HEK293 (cell line): ENCODE measurements around the gene MUC5B.

Experiments
- CTCF ChIA-PET: fragments of 350-600 bp; formaldehyde crosslinking; extraction: SDS; loops from one replicate; lab custom pipeline; 2021; ENCODE audit warnings: antibody characterized with exemption; lab: Yijun Ruan, JAX
- POLR2A ChIA-PET: fragments of 300-600 bp; formaldehyde crosslinking; extraction: SDS; loops from one replicate; lab custom pipeline; 2020; ENCODE audit warnings: antibody characterized with exemption, inconsistent platforms; lab: Yijun Ruan, JAX
- H3K27ac ChIP-seq: fragments of 200-500 bp; sonication (Bioruptor generic); 2 replicates; pipeline ENCODE4 v1.5.1; 2014; ENCODE audit warnings: low read depth, low read length, control low read depth, inconsistent platforms; ENCODE audit errors: extremely low read depth
- H3K36me3 ChIP-seq, 2 experiments: fragments of 200-500 bp in 1 of 2; sonication (Bioruptor generic) in 1 of 2; 1 replicate in 1 of 2; 2 replicates in 1 of 2; pipeline ENCODE4 v1.5.1; 2014 to 2017; ENCODE audit warnings: inconsistent platforms in 2 of 2, low read length in 2 of 2; ENCODE audit not compliant: control insufficient read depth in 2 of 2, insufficient read depth in 1 of 2
- H3K4me1 ChIP-seq: fragments of 200-500 bp; sonication (Bioruptor generic); 2 replicates; pipeline ENCODE4 v1.5.1; 2014; ENCODE audit warnings: mild to moderate bottlenecking, low read length, inconsistent platforms; ENCODE audit not compliant: control insufficient read depth, insufficient read depth
- H3K4me3 ChIP-seq: 2 replicates; pipeline ENCODE4 v1.5.1; 2011; ENCODE audit warnings: low read depth, mild to moderate bottlenecking, control low read depth, low read length, moderate library complexity
- H3K9me3 ChIP-seq: fragments of 200-500 bp; sonication (Bioruptor generic); 2 replicates; pipeline ENCODE4 v1.5.1; 2014; ENCODE audit warnings: low read depth, low read length, inconsistent platforms; ENCODE audit not compliant: control insufficient read depth, insufficient read depth
- GLIS1 ChIP-seq: fragments of 450-650 bp; formaldehyde crosslinking; IDR thresholded peaks from 2 replicates; pipeline ENCODE4 v1.5.1; 2016; ENCODE audit warnings: missing biosample characterization, missing genetic modification characterization
- IKZF3 ChIP-seq: fragments of 450-650 bp; IDR thresholded peaks from 2 replicates; pipeline ENCODE4 v1.5.0; 2018; ENCODE audit warnings: missing biosample characterization, mild to moderate bottlenecking, missing genetic modification characterization, moderate library complexity
- KLF1 ChIP-seq: fragments of 450-650 bp; formaldehyde crosslinking; IDR thresholded peaks from 2 replicates; pipeline ENCODE4 v1.5.1; 2016; ENCODE audit warnings: missing biosample characterization, missing genetic modification characterization
- OSR2 ChIP-seq: fragments of 450-650 bp; formaldehyde crosslinking; IDR thresholded peaks from 2 replicates; pipeline ENCODE4 v1.5.1; 2016; ENCODE audit warnings: missing biosample characterization, missing genetic modification characterization
- SALL2 ChIP-seq: fragments of 450-650 bp; formaldehyde crosslinking; IDR thresholded peaks from 2 replicates; pipeline ENCODE4 v1.5.0; 2017; ENCODE audit warnings: missing biosample characterization, mild to moderate bottlenecking, missing genetic modification characterization, borderline replicate concordance
- SCRT1 ChIP-seq: fragments of 450-650 bp; formaldehyde crosslinking; IDR thresholded peaks from 2 replicates; pipeline ENCODE4 v1.5.1; 2016; ENCODE audit warnings: missing biosample characterization, missing genetic modification characterization, borderline replicate concordance
- SCRT2 ChIP-seq: fragments of 450-650 bp; formaldehyde crosslinking; IDR thresholded peaks from 2 replicates; pipeline ENCODE4 v1.5.1; 2016; ENCODE audit warnings: missing biosample characterization, missing genetic modification characterization
- ZBTB1 ChIP-seq: fragments of 450-650 bp; formaldehyde crosslinking; IDR thresholded peaks from 2 replicates; pipeline ENCODE4 v1.5.1; 2016; ENCODE audit warnings: missing biosample characterization, missing genetic modification characterization
- ZFP37 ChIP-seq: fragments of 450-650 bp; formaldehyde crosslinking; IDR thresholded peaks from 2 replicates; pipeline ENCODE4 v1.5.1; 2016; ENCODE audit warnings: missing biosample characterization, missing genetic modification characterization
- ZNF138 ChIP-seq: fragments of 450-650 bp; formaldehyde crosslinking; IDR thresholded peaks from 2 replicates; pipeline ENCODE4 v1.5.1; 2016; ENCODE audit warnings: missing biosample characterization, missing genetic modification characterization, borderline replicate concordance
- ZNF155 ChIP-seq: fragments of 450-650 bp; formaldehyde crosslinking; IDR thresholded peaks from 2 replicates; pipeline ENCODE4 v1.5.1; 2016; ENCODE audit warnings: missing biosample characterization, missing genetic modification characterization
- ZNF184 ChIP-seq: fragments of 450-650 bp; IDR thresholded peaks from 2 replicates; pipeline ENCODE4 v1.5.1; 2018; ENCODE audit warnings: missing biosample characterization, mild to moderate bottlenecking, missing genetic modification characterization
- ZNF19 ChIP-seq: fragments of 450-650 bp; formaldehyde crosslinking; IDR thresholded peaks from 2 replicates; pipeline ENCODE4; 2016; ENCODE audit warnings: missing biosample characterization, missing genetic modification characterization, low read depth
- ZNF501 ChIP-seq: fragments of 450-650 bp; formaldehyde crosslinking; IDR thresholded peaks from 2 replicates; pipeline ENCODE4 v1.5.1; 2016; ENCODE audit warnings: missing biosample characterization, missing genetic modification characterization
- ZNF558 ChIP-seq: fragments of 450-650 bp; formaldehyde crosslinking; IDR thresholded peaks from 2 replicates; pipeline ENCODE4 v1.5.1; 2016; ENCODE audit warnings: missing biosample characterization, missing genetic modification characterization
- ZNF560 ChIP-seq: fragments of 450-650 bp; formaldehyde crosslinking; IDR thresholded peaks from 2 replicates; pipeline ENCODE4 v1.5.1; 2017; ENCODE audit warnings: missing biosample characterization, missing genetic modification characterization, borderline replicate concordance
- ZNF585B ChIP-seq: fragments of 450-650 bp; formaldehyde crosslinking; IDR thresholded peaks from 2 replicates; pipeline ENCODE4 v1.5.1; 2016; ENCODE audit warnings: missing biosample characterization, missing genetic modification characterization
- ZNF600 ChIP-seq: fragments of 450-650 bp; formaldehyde crosslinking; IDR thresholded peaks from 2 replicates; pipeline ENCODE4 v1.5.1; 2016; ENCODE audit warnings: missing biosample characterization, missing genetic modification characterization
- ZNF624 ChIP-seq: fragments of 450-650 bp; formaldehyde crosslinking; IDR thresholded peaks from 2 replicates; pipeline ENCODE4 v1.5.1; 2017; ENCODE audit warnings: missing biosample characterization, missing genetic modification characterization
- ZNF660 ChIP-seq: fragments of 450-650 bp; IDR thresholded peaks from 2 replicates; pipeline ENCODE4 v1.5.1; 2018; ENCODE audit warnings: missing biosample characterization, mild to moderate bottlenecking, missing genetic modification characterization
- ZNF792 ChIP-seq: fragments of 450-650 bp; formaldehyde crosslinking; IDR thresholded peaks from 2 replicates; pipeline ENCODE4 v1.5.1; 2016; ENCODE audit warnings: missing biosample characterization, missing genetic modification characterization
- TF ChIP-seq, protein P1 (sequence below): fragments of 450-650 bp; formaldehyde crosslinking; IDR thresholded peaks from 2 replicates; pipeline ENCODE4 v1.5.1; 2016; ENCODE audit warnings: missing biosample characterization, missing genetic modification characterization, borderline replicate concordance
- TF ChIP-seq, protein P2 (sequence below): fragments of 450-650 bp; formaldehyde crosslinking; IDR thresholded peaks from 2 replicates; pipeline ENCODE4 v1.5.1; 2016; ENCODE audit warnings: missing biosample characterization, missing genetic modification characterization
- TF ChIP-seq, protein P3 (sequence below): fragments of 450-650 bp; formaldehyde crosslinking; IDR thresholded peaks from 2 replicates; pipeline ENCODE4 v1.5.1; 2016; ENCODE audit warnings: missing biosample characterization, missing genetic modification characterization
- TF ChIP-seq, protein P4 (sequence below): fragments of 450-650 bp; formaldehyde crosslinking; IDR thresholded peaks from 2 replicates; pipeline ENCODE4 v1.5.1; 2016; ENCODE audit warnings: missing biosample characterization, missing genetic modification characterization

MUC5B gene

DNA sequence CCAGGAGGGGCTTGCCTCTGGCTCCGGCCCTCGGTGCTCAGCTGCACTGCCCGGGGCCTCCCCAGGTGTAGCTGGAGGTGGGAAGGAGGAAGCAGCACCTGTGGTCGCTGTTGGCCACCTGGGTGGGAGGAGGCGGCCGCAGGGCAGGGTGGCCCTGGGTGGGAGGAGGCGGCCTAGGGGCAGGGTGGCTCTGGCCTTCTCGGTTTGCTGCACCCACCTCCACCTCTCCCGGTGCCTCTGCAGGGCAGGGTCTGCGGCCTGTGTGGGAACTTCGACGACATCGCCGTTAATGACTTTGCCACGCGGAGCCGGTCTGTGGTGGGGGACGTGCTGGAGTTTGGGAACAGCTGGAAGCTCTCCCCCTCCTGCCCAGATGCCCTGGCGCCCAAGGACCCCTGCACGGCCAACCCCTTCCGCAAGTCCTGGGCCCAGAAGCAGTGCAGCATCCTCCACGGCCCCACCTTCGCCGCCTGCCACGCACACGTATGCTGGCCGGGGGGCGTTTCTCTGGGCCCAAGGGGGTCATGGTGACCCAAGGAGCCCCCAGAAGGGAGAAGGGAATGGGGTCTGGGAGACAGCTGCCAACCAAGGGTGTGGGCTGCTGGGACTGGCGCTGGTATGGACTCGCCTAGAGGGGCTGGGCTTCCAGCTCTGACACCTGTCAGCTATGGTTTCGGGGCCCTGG, 44.5 kb upstream of the MUC5B start (continued):
- TF ChIP-seq, protein P1, sequence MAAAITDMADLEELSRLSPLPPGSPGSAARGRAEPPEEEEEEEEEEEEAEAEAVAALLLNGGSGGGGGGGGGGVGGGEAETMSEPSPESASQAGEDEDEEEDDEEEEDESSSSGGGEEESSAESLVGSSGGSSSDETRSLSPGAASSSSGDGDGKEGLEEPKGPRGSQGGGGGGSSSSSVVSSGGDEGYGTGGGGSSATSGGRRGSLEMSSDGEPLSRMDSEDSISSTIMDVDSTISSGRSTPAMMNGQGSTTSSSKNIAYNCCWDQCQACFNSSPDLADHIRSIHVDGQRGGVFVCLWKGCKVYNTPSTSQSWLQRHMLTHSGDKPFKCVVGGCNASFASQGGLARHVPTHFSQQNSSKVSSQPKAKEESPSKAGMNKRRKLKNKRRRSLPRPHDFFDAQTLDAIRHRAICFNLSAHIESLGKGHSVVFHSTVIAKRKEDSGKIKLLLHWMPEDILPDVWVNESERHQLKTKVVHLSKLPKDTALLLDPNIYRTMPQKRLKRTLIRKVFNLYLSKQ (tag by site-specific recombination): no peak
- TF ChIP-seq ZNF624 (tag by site-specific recombination) (no peak), ZFP37 (tag by site-specific recombination) (no peak), SCRT2 (tag by site-specific recombination) (no peak), ZNF560 (no peak), ZNF585B (tag by site-specific recombination) (no peak)
- TF ChIP-seq, protein P2, sequence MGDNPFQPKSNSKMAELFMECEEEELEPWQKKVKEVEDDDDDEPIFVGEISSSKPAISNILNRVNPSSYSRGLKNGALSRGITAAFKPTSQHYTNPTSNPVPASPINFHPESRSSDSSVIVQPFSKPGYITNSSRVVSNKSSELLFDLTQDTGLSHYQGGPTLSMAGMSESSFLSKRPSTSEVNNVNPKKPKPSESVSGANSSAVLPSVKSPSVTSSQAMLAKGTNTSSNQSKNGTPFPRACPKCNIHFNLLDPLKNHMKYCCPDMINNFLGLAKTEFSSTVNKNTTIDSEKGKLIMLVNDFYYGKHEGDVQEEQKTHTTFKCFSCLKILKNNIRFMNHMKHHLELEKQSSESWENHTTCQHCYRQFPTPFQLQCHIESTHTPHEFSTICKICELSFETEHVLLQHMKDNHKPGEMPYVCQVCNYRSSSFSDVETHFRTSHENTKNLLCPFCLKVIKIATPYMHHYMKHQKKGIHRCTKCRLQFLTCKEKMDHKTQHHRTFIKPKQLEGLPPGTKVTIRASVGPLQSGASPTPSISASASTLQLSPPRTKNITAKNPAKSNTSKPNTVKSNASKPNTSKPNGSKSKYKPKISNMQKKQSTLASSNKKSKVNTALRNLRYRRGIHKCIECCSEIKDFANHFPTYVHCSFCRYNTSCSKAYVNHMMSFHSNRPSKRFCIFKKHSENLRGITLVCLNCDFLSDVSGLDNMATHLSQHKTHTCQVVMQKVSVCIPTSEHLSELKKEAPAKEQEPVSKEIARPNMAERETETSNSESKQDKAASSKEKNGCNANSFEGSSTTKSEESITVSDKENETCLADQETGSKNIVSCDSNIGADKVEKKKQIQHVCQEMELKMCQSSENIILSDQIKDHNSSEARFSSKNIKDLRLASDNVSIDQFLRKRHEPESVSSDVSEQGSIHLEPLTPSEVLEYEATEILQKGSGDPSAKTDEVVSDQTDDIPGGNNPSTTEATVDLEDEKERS (tag by site-specific recombination): no peak

DNA sequence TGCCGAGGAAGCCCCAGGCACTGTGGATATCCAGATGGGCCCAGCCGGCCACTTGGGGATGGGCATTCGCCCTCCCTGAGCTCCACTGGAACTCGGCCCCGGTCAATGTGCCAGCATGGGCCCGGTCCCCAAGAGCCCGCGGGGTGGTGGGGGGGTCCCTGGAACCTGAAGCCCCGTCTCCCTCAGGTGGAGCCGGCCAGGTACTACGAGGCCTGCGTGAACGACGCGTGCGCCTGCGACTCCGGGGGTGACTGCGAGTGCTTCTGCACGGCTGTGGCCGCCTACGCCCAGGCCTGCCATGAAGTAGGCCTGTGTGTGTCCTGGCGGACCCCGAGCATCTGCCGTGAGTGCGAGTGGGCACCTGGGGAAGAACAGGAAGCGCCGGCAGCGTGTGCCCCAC, 44.0 kb upstream of the MUC5B start:
- no peak overlapping the region for H3K27ac ChIP-seq
- ChIA-PET CTCF (no interaction called here), POLR2A (no interaction called here)
- H3K36me3 ChIP-seq: no peaks in the 10 kb centered on the region
- no peak for TF ChIP-seq ZNF600 (tag by site-specific recombination)
- TF ChIP-seq, protein P3, sequence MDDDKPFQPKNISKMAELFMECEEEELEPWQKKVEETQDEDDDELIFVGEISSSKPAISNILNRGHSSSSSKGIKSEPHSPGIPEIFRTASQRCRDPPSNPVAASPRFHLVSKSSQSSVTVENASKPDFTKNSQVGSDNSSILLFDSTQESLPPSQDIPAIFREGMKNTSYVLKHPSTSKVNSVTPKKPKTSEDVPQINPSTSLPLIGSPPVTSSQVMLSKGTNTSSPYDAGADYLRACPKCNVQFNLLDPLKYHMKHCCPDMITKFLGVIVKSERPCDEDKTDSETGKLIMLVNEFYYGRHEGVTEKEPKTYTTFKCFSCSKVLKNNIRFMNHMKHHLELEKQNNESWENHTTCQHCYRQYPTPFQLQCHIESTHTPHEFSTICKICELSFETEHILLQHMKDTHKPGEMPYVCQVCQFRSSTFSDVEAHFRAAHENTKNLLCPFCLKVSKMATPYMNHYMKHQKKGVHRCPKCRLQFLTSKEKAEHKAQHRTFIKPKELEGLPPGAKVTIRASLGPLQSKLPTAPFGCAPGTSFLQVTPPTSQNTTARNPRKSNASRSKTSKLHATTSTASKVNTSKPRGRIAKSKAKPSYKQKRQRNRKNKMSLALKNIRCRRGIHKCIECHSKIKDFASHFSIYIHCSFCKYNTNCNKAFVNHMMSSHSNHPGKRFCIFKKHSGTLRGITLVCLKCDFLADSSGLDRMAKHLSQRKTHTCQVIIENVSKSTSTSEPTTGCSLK (tag by site-specific recombination): no peak
- no peak for TF ChIP-seq ZNF792 (tag by site-specific recombination)
- TF ChIP-seq ZNF155 (tag by site-specific recombination): no peak
- TF ChIP-seq ZNF558 (tag by site-specific recombination): no peak
- no peak for TF ChIP-seq ZNF19 (tag by site-specific recombination)
- no peak for TF ChIP-seq SALL2 (tag by site-specific recombination)
- TF ChIP-seq GLIS1 (tag by site-specific recombination): no peak
- TF ChIP-seq OSR2 (tag by site-specific recombination): no peak
- TF ChIP-seq ZNF138 (tag by site-specific recombination): no peak
- TF ChIP-seq, protein P4, sequence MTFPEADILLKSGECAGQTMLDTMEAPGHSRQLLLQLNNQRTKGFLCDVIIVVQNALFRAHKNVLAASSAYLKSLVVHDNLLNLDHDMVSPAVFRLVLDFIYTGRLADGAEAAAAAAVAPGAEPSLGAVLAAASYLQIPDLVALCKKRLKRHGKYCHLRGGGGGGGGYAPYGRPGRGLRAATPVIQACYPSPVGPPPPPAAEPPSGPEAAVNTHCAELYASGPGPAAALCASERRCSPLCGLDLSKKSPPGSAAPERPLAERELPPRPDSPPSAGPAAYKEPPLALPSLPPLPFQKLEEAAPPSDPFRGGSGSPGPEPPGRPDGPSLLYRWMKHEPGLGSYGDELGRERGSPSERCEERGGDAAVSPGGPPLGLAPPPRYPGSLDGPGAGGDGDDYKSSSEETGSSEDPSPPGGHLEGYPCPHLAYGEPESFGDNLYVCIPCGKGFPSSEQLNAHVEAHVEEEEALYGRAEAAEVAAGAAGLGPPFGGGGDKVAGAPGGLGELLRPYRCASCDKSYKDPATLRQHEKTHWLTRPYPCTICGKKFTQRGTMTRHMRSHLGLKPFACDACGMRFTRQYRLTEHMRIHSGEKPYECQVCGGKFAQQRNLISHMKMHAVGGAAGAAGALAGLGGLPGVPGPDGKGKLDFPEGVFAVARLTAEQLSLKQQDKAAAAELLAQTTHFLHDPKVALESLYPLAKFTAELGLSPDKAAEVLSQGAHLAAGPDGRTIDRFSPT (tag by site-specific recombination): no peak
- TF ChIP-seq ZNF660 (tag by site-specific recombination): no peak
- no peak for TF ChIP-seq IKZF3 (tag by site-specific recombination)
- TF ChIP-seq ZBTB1 (tag by site-specific recombination): no peak
- no peak for TF ChIP-seq KLF1 (tag by site-specific recombination)
- TF ChIP-seq SCRT1 (tag by site-specific recombination): no peak
- TF ChIP-seq ZNF184 (tag by site-specific recombination): no peak
- TF ChIP-seq ZNF501 (tag by site-specific recombination): no peak
- H3K4me3 ChIP-seq: no peak overlapping the region
- H3K4me1 ChIP-seq: no peaks in the 10 kb centered on the region
- no peaks in the 10 kb centered on the region for H3K9me3 ChIP-seq
